HCT116 (cell line): ENCODE measurements around the gene ERBB4.

Experiments used
- CEBPB ChIP-seq: IDR thresholded peaks from 2 replicates; pipeline ENCODE4 v1.6.1; 2012; ENCODE audit warnings: low read depth
- EZH2 ChIP-seq: fragments of 200-600 bp; sonication (generic); IDR thresholded peaks from 2 replicates; pipeline ENCODE4 v1.6.1; 2017; ENCODE audit warnings: antibody characterized with exemption, mixed run types
- RAD21 ChIP-seq: IDR thresholded peaks from 2 replicates; pipeline ENCODE4 v1.6.1; 2012; ENCODE audit warnings: low read depth, mild to moderate bottlenecking

GRCh38 chr2:212580117-212580516 lies 41.5 kb upstream of the ERBB4 start:
- TF ChIP-seq EZH2 (no peak), RAD21 (no peak), CEBPB (no peak)
